ENCODE results near the gene GBX2.

DNA sequence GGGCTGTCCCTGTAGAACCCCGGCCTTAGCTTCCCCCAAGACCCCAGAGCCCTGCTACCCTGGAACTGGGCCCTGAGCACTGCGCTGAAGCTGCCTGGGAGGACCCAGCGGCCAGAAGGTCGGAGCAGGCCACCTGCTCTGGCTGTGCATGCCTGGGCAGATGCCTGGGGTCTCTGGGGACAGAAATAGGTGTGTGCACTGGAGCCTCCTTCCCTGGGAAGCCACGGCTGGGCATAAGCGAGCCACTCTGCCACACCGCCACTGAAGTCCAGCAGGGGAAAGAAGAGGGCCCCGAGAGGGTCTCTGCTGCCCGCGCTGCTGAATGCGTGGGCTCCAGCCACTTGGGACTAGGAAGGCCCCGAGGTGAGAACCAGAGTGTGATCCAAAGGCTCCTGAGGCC, 6.7 kb downstream of the GBX2 start:
- TF ChIP-seq, protein P1, sequence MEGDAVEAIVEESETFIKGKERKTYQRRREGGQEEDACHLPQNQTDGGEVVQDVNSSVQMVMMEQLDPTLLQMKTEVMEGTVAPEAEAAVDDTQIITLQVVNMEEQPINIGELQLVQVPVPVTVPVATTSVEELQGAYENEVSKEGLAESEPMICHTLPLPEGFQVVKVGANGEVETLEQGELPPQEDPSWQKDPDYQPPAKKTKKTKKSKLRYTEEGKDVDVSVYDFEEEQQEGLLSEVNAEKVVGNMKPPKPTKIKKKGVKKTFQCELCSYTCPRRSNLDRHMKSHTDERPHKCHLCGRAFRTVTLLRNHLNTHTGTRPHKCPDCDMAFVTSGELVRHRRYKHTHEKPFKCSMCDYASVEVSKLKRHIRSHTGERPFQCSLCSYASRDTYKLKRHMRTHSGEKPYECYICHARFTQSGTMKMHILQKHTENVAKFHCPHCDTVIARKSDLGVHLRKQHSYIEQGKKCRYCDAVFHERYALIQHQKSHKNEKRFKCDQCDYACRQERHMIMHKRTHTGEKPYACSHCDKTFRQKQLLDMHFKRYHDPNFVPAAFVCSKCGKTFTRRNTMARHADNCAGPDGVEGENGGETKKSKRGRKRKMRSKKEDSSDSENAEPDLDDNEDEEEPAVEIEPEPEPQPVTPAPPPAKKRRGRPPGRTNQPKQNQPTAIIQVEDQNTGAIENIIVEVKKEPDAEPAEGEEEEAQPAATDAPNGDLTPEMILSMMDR (IDR thresholded peaks at IDR 0.05), result no peak
- no peak for TF ChIP-seq POLR2A (IDR thresholded peaks at IDR 0.05)
